Neural cell (in vitro differentiated cells): ENCODE results near the gene CD83. TPM values are rescaled to one million over a fixed set of nuclear protein-coding genes. Genes with fewer than 3 reads are reported as not detected.
"Not testable (repeated sequence)": the region's sequence is repeated elsewhere in the genome, so short reads cannot be mapped to it uniquely, and the experiment has no call there.

Experiments used
- H2AFZ ChIP-seq: fragments of 200-600, 300-800 bp; sonication (generic), shearing (Covaris generic); 2 replicates; pipeline ENCODE4 v1.6.0; 2014; ENCODE audit warnings: low read depth, mild to moderate bottlenecking, antibody characterized with exemption, low read length, moderate library complexity
- H3F3A ChIP-seq: fragments of 200-600 bp; shearing (Covaris generic); 2 replicates; pipeline ENCODE4 v1.6.1; 2016; ENCODE audit warnings: mild to moderate bottlenecking, moderate library complexity, mixed read lengths, antibody characterized with exemption, low read length; ENCODE audit not compliant: insufficient read depth, poor library complexity, severe bottlenecking
- H3K27ac ChIP-seq: fragments of 200-600, 300-800 bp; sonication (generic), shearing (Covaris generic); 2 replicates; pipeline ENCODE4 v1.5.1; 2014; ENCODE audit warnings: mild to moderate bottlenecking, low read length, moderate library complexity
- H3K27me3 ChIP-seq: fragments of 300-800, 200-600 bp; sonication (generic), shearing (Covaris generic); 2 replicates; pipeline ENCODE4 v1.6.0; 2014; ENCODE audit warnings: mild to moderate bottlenecking, low read depth, low read length, moderate library complexity; ENCODE audit not compliant: insufficient read depth
- H3K36me3 ChIP-seq: fragments of 300-800, 200-600 bp; sonication (generic), shearing (Covaris generic); 2 replicates; pipeline ENCODE4 v1.5.1; 2014; ENCODE audit warnings: mild to moderate bottlenecking, antibody characterized with exemption, low read length, moderate library complexity; ENCODE audit not compliant: insufficient read depth
- H3K4me2 ChIP-seq: fragments of 300-800, 200-600 bp; sonication (generic), shearing (Covaris generic); 2 replicates; pipeline ENCODE4 v1.6.0; 2014; ENCODE audit warnings: mild to moderate bottlenecking, low read length
- H3K4me3 ChIP-seq: fragments of 300-800, 200-600 bp; sonication (generic), shearing (Covaris generic); 2 replicates; pipeline ENCODE4 v1.5.1; 2014; ENCODE audit warnings: mild to moderate bottlenecking, low read length, moderate library complexity
- H3K79me2 ChIP-seq: fragments of 200-600 bp; shearing (Covaris generic); replicated peaks from 2 replicates; pipeline ENCODE4 v1.6.0; 2014; ENCODE audit warnings: mild to moderate bottlenecking, low read length, moderate library complexity; ENCODE audit not compliant: insufficient read depth
- H3K9ac ChIP-seq: fragments of 300-800, 200-600 bp; sonication (generic), shearing (Covaris generic); 2 replicates; pipeline ENCODE4 v1.6.1; 2016; ENCODE audit warnings: mild to moderate bottlenecking, low read length, mixed read lengths
- H3K9me2 ChIP-seq: fragments of 200-600 bp; shearing (Covaris generic); 2 replicates; pipeline ENCODE4 v1.6.1; 2016; ENCODE audit warnings: mild to moderate bottlenecking, low read length, mixed read lengths; ENCODE audit not compliant: insufficient read depth
- H3K9me3 ChIP-seq: fragments of 200-600, 300-800 bp; sonication (generic), shearing (Covaris generic); 2 replicates; pipeline ENCODE4 v1.6.1; 2016; ENCODE audit warnings: mild to moderate bottlenecking, mixed run types, low read length, moderate library complexity, mixed read lengths
- H4K20me1 ChIP-seq: fragments of 200-600 bp; shearing (Covaris generic); 2 replicates; pipeline ENCODE4 v1.6.1; 2016; ENCODE audit warnings: mild to moderate bottlenecking, mixed run types; ENCODE audit not compliant: insufficient read depth
- CTCF ChIP-seq: fragments of 450-650 bp; IDR thresholded peaks from 2 replicates; pipeline ENCODE4 v1.5.1; 2014; ENCODE audit warnings: antibody characterized with exemption, mild to moderate bottlenecking, moderate library complexity; ENCODE audit not compliant: poor library complexity, severe bottlenecking
- EP300 ChIP-seq: fragments of 450-650 bp; conservative IDR thresholded peaks from 2 replicates; pipeline ENCODE4 v1.6.1; 2014; ENCODE audit warnings: antibody characterized with exemption, mild to moderate bottlenecking, moderate library complexity; ENCODE audit not compliant: poor library complexity, severe bottlenecking
- EZH2 ChIP-seq: fragments of 200-600, 300-800 bp; shearing (Covaris generic), sonication (generic); IDR thresholded peaks from 2 replicates; pipeline ENCODE4 v1.6.1; 2014; ENCODE audit warnings: antibody characterized with exemption, low read length, borderline replicate concordance, mild to moderate bottlenecking; ENCODE audit not compliant: insufficient read depth, poor library complexity, severe bottlenecking
- MXI1 ChIP-seq: fragments of 450-650 bp; conservative IDR thresholded peaks from 2 replicates; pipeline ENCODE4 v1.6.1; 2014; ENCODE audit warnings: antibody characterized with exemption, mild to moderate bottlenecking; ENCODE audit not compliant: poor library complexity, severe bottlenecking
- POLR2AphosphoS5 ChIP-seq: IDR thresholded peaks from 2 replicates; pipeline ENCODE4 v1.6.1; 2012
- RAD21 ChIP-seq: fragments of 450-650 bp; conservative IDR thresholded peaks from 2 replicates; pipeline ENCODE4 v1.6.1; 2014; ENCODE audit warnings: antibody characterized with exemption, mild to moderate bottlenecking, moderate library complexity
- REST ChIP-seq: IDR thresholded peaks from 2 replicates; pipeline ENCODE4 v1.6.1; 2012; ENCODE audit warnings: borderline replicate concordance
- SMC3 ChIP-seq: fragments of 450-650 bp; conservative IDR thresholded peaks from 2 replicates; pipeline ENCODE4 v1.6.1; 2014; ENCODE audit warnings: antibody characterized with exemption, mild to moderate bottlenecking, moderate library complexity; ENCODE audit not compliant: poor library complexity
- TAF1 ChIP-seq: IDR thresholded peaks from 2 replicates; pipeline ENCODE4 v1.6.1; 2012; ENCODE audit warnings: low read depth
- polyA plus RNA-seq: library from polyadenylated mRNA; depleted of rRNA; stranded (reverse); fragments of >200 nt; gene quantifications from 2 replicates; pipeline ENCODE4 v1.2.3, GENCODE V29; 2014

CD83 gene
- polyA plus RNA-seq, 1 donor from 2014 or later, result 17.0 TPM

- not testable (repeated sequence) for H3K9me3 ChIP-seq, H2AFZ ChIP-seq, H4K20me1 ChIP-seq, H3K79me2 ChIP-seq, H3K4me3 ChIP-seq, H3F3A ChIP-seq, H3K36me3 ChIP-seq, H3K27me3 ChIP-seq, H3K9ac ChIP-seq, H3K9me2 ChIP-seq, H3K27ac ChIP-seq, H3K4me2 ChIP-seq
These were observed 43.8 kb upstream of the CD83 start for GRCh38 chr6:14073561-14074354.

- H3K27me3 ChIP-seq, result no peaks in the 10 kb centered on the region
- no peaks in the 10 kb centered on the region for H4K20me1 ChIP-seq
- no peak overlapping the region for H3K4me3 ChIP-seq
- H3F3A ChIP-seq, result no peaks in the 10 kb centered on the region
- H2AFZ ChIP-seq, result no peak overlapping the region
- H3K36me3 ChIP-seq, result no peaks in the 10 kb centered on the region
- TF ChIP-seq CTCF (no peak), REST (no peak), RAD21 (no peak), EP300 (no peak), POLR2AphosphoS5 (no peak), EZH2 (no peak), MXI1 (no peak), TAF1 (no peak), SMC3 (no peak)
- no peaks in the 10 kb centered on the region for H3K79me2 ChIP-seq
- H3K4me2 ChIP-seq, result no peak overlapping the region
- no peaks in the 10 kb centered on the region for H3K9me3 ChIP-seq
- no peaks in the 10 kb centered on the region for H3K9me2 ChIP-seq
- no peak overlapping the region for H3K9ac ChIP-seq
- no peak overlapping the region for H3K27ac ChIP-seq
These were observed 43.0 kb upstream of the CD83 start for GRCh38 chr6:14074476-14075094.
